SK-N-SH (cell line): Measurements from ENCODE around the gene CNRIP1. TPM values are rescaled to one million over a fixed set of nuclear protein-coding genes. Genes with fewer than 3 reads are reported as not detected.
A peak's percentile ranks its signal among the peaks of the same experiment; 100 is the strongest.

Experiments used
- CTCF ChIA-PET: fragments of 300-600, 350-600 bp; formaldehyde crosslinking; extraction: SDS; loops from one replicate; lab custom pipeline; 2021; lab: Yijun Ruan, JAX
- POLR2A ChIA-PET: fragments of 350-600 bp; sonication (Branson Sonifier 250); formaldehyde crosslinking; extraction: SDS; loops from one replicate; lab custom pipeline; 2020; ENCODE audit warnings: antibody characterized with exemption, inconsistent platforms; lab: Yijun Ruan, JAX
- DNase-seq: peaks from one replicate; pipeline ENCODE4 v3.0.0; 2012
- H2AFZ ChIP-seq: fragments of 200-600 bp; sonication (generic); 2 replicates; pipeline ENCODE4 v1.8.1; 2016; ENCODE audit warnings: antibody characterized with exemption, mild to moderate bottlenecking, low read depth
- H3F3A ChIP-seq: fragments of 200-600 bp; sonication (generic); replicated peaks from 2 replicates; pipeline ENCODE3; 2016; ENCODE audit warnings: antibody characterized with exemption, mild to moderate bottlenecking; ENCODE audit not compliant: insufficient read depth
- H3K27ac ChIP-seq, 2 experiments: fragments of 200-500 bp in 1 of 2; fragments of 200-600 bp in 1 of 2; sonication (Bioruptor generic) in 1 of 2; sonication (generic), shearing (Covaris generic) in 1 of 2; 2 replicates each; pipeline versions ENCODE4 v1.5.1 to v1.6.1; 2014 to 2016; ENCODE audit warnings: low read depth in 2 of 2, inconsistent platforms in 1 of 2, low read length in 1 of 2, mild to moderate bottlenecking in 1 of 2, mixed read lengths in 1 of 2
- H3K27me3 ChIP-seq: fragments of 200-600 bp; sonication (generic), shearing (Covaris generic); 2 replicates; pipeline ENCODE4 v1.6.1; 2016; ENCODE audit warnings: mixed run types; ENCODE audit not compliant: insufficient read depth
- H3K36me3 ChIP-seq, 2 experiments: fragments of 200-500 bp in 1 of 2; fragments of 200-600 bp in 1 of 2; sonication (Bioruptor generic) in 1 of 2; sonication (generic) in 1 of 2; replicated peaks in 1 of 2; 2 replicates each; pipeline versions ENCODE3 to v1.5.1; 2014 to 2016; ENCODE audit warnings: low read length in 1 of 2, mild to moderate bottlenecking in 1 of 2; ENCODE audit not compliant: insufficient read depth in 2 of 2, control insufficient read depth in 1 of 2
- H3K4me1 ChIP-seq, 2 experiments: fragments of 200-500 bp in 1 of 2; fragments of 200-600 bp in 1 of 2; sonication (Bioruptor generic) in 1 of 2; sonication (generic), shearing (Covaris generic) in 1 of 2; 2 replicates each; pipeline versions ENCODE4 v1.5.1 to v1.6.1; 2014 to 2016; ENCODE audit warnings: low read depth in 1 of 2, low read length in 1 of 2, mixed run types in 1 of 2; ENCODE audit not compliant: insufficient read depth in 2 of 2, control insufficient read depth in 1 of 2
- H3K4me2 ChIP-seq: fragments of 200-600 bp; sonication (generic), shearing (Covaris generic); 2 replicates; pipeline ENCODE4 v1.6.1; 2017; ENCODE audit warnings: mixed run types
- H3K4me3 ChIP-seq, 2 experiments: fragments of 200-500 bp in 1 of 2; fragments of 200-600 bp in 1 of 2; sonication (Bioruptor generic) in 1 of 2; sonication (generic), shearing (Covaris generic) in 1 of 2; 2 replicates each; pipeline versions ENCODE4 v1.5.1 to v1.8.1; 2014 to 2016; ENCODE audit warnings: low read depth in 2 of 2, inconsistent platforms in 1 of 2, low read length in 1 of 2, mild to moderate bottlenecking in 1 of 2, mixed read lengths in 1 of 2, moderate library complexity in 1 of 2
- H3K79me2 ChIP-seq: fragments of 200-600 bp; sonication (generic); 2 replicates; pipeline ENCODE4 v1.8.1; 2017; ENCODE audit warnings: mild to moderate bottlenecking; ENCODE audit not compliant: insufficient read depth
- H3K9ac ChIP-seq: fragments of 200-600 bp; sonication (generic); 2 replicates; pipeline ENCODE4 v1.6.1; 2017; ENCODE audit warnings: mixed run types
- H3K9me2 ChIP-seq: fragments of 200-600 bp; sonication (generic); 2 replicates; pipeline ENCODE4 v1.6.1; 2017; ENCODE audit warnings: mixed run types
- H3K9me3 ChIP-seq: fragments of 200-600 bp; sonication (generic); 2 replicates; pipeline ENCODE4 v1.6.1; 2017; ENCODE audit warnings: mixed run types, mild to moderate bottlenecking, moderate library complexity
- H4K20me1 ChIP-seq: fragments of 200-600 bp; sonication (generic); 2 replicates; pipeline ENCODE4 v1.6.1; 2017; ENCODE audit warnings: mild to moderate bottlenecking, mixed run types; ENCODE audit not compliant: insufficient read depth
- CTCF ChIP-seq: fragments of 200-600 bp; sonication (generic); IDR thresholded peaks from 2 replicates; pipeline ENCODE4 v1.6.1; 2017; ENCODE audit warnings: antibody characterized with exemption, mild to moderate bottlenecking, moderate library complexity
- ELF1 ChIP-seq: IDR thresholded peaks from 2 replicates; pipeline ENCODE4 v1.4.0; 2012
- FOXJ3 ChIP-seq: sonication (generic); formaldehyde crosslinking; IDR thresholded peaks from 2 replicates; pipeline ENCODE4 v1.5.1; 2020; ENCODE audit warnings: mild to moderate bottlenecking, missing genetic modification reagents
- IRF3 ChIP-seq: fragments of 150-350 bp; IDR thresholded peaks from 2 replicates; pipeline ENCODE4 v1.6.1; 2016; ENCODE audit warnings: mild to moderate bottlenecking, low read depth, low read length
- JUND ChIP-seq: IDR thresholded peaks from 2 replicates; pipeline ENCODE4 v1.4.0; 2012
- MXI1 ChIP-seq: IDR thresholded peaks from 2 replicates; pipeline ENCODE4 v1.6.1; 2012; ENCODE audit warnings: mild to moderate bottlenecking, low read depth, low read length, improper control_type of control experiment
- RAD21 ChIP-seq: IDR thresholded peaks from 2 replicates; pipeline ENCODE4 v1.6.1; 2012; ENCODE audit warnings: mild to moderate bottlenecking, low read length
- RCOR1 ChIP-seq: fragments of 150-350 bp; IDR thresholded peaks from 2 replicates; pipeline ENCODE4 v1.6.1; 2017; ENCODE audit warnings: antibody characterized with exemption, low read length
- REST ChIP-seq: IDR thresholded peaks from 2 replicates; pipeline ENCODE4 v1.6.1; 2012; ENCODE audit warnings: mild to moderate bottlenecking, low read depth, low read length, moderate library complexity
- SIN3A ChIP-seq: IDR thresholded peaks from 2 replicates; pipeline ENCODE4 v1.6.1; 2012; ENCODE audit warnings: low read depth, mild to moderate bottlenecking, low read length, moderate library complexity, borderline replicate concordance
- SMC3 ChIP-seq: IDR thresholded peaks from 2 replicates; pipeline ENCODE4 v1.6.1; 2012; ENCODE audit warnings: low read depth, low read length, improper control_type of control experiment
- TCF12 ChIP-seq: IDR thresholded peaks from 2 replicates; pipeline ENCODE4 v1.4.0; 2012
- TEAD4 ChIP-seq: IDR thresholded peaks from 2 replicates; pipeline ENCODE4 v1.4.0; 2012; ENCODE audit warnings: mild to moderate bottlenecking, borderline replicate concordance; ENCODE audit not compliant: insufficient read depth
- WGBS: methylation state at CpG from one replicate; pipeline ENCODE4 v1.1.6; 2017; ENCODE audit warnings: low lambda C conversion rate; 5-methylcytosine and 5-hydroxymethylcytosine counted together
- polyA plus RNA-seq, 3 experiments: library from polyadenylated mRNA; depleted of rRNA; stranded (reverse); fragments of >200 nt; gene quantifications; 2 replicates each; pipeline ENCODE4 v1.2.3, GENCODE V29; 2012

Gene CNRIP1
- polyA plus RNA-seq, 1 of the 3 experiments (the other 2 are of a cell fraction): 55.5 TPM

GRCh38 chr2:68317971-68318913 lies 1.5 kb downstream of the CNRIP1 start:
- H4K20me1 ChIP-seq: no peaks in the 10 kb centered on the region
- peak overlapping the region; percentile 97 for H3K9ac ChIP-seq
- peaks cover 7 to 11% of the 10 kb centered on the region in 2 experiments; a peak in 3 of 4 replicates for H3K4me1 ChIP-seq
- peak; percentile 63 for DNase-seq
- ChIA-PET POLR2A (interaction anchor here (1.2 to 1.8 kb wide), 2 partner anchors 8 to 24 kb away, joined by 5 to 6 read pairs; no protein-coding TSS in a partner anchor), CTCF (interaction anchor here (0.6 to 2.4 kb wide), 4 partner anchors 8 to 333 kb away, joined by 3 to 10 read pairs (median 6); no protein-coding TSS in a partner anchor)
- H3K4me2 ChIP-seq: peak overlapping the region; percentile 88
- no peaks in the 10 kb centered on the region for H3K27me3 ChIP-seq
- TF ChIP-seq IRF3 (no peak), MXI1 (peak; percentile 41; the same call in 1 of the 2 replicates), TEAD4 (no peak), REST (no peak), TCF12 (0 out of 2 replicates have a peak, but pooled peaks have one; percentile 6), SIN3A (peak; percentile 50; the same call in 1 of the 2 replicates), ELF1 (peak; percentile 56; the same call in 1 of the 2 replicates), CTCF (no peak), RCOR1 (no peak; the same call in 1 of the 2 replicates), RAD21 (0 out of 2 replicates have a peak, but pooled peaks have one; percentile 1), SMC3 (no peak; the same call in 1 of the 2 replicates), FOXJ3 (CRISPR knock-in tag) (no peak), JUND (no peak)
- H3K36me3 ChIP-seq: peaks cover 33 to 39% of the 10 kb centered on the region in 2 experiments
- peaks cover 65% of the 10 kb centered on the region for H3K79me2 ChIP-seq
- no peaks in the 10 kb centered on the region for H3K9me2 ChIP-seq
- H2AFZ ChIP-seq: peak overlapping the region; percentile 90
- 18% methylated on average over 27 of the region's 27 CpGs for WGBS
- peaks cover 5% of the 10 kb centered on the region for H3F3A ChIP-seq
- H3K4me3 ChIP-seq: peak overlapping the region; percentile 91 to 94
- no peaks in the 10 kb centered on the region; the same call in 1 of the 2 replicates for H3K9me3 ChIP-seq
- peak overlapping the region; percentile 89 to 97 for H3K27ac ChIP-seq
